A549 (cell line): ENCODE results near the gene GRIK4.

ENCODE experiments used
- CEBPB ChIP-seq, 2 experiments: fragments of >200 bp in 1 of 2; sonication (Bioruptor Twin) in 1 of 2; formaldehyde crosslinking in 1 of 2; IDR thresholded peaks; 2 replicates each; pipeline ENCODE4 v1.6.1; 2012 to 2016
- EP300 ChIP-seq, 2 experiments: fragments of >200 bp; sonication (Bioruptor Twin); formaldehyde crosslinking; IDR thresholded peaks; 2 replicates in 1 of 2; 3 replicates in 1 of 2; pipeline ENCODE4 v1.6.1; 2016 to 2017
- KDM5A ChIP-seq: fragments of 200-600 bp; sonication (generic); IDR thresholded peaks from 2 replicates; pipeline ENCODE4 v1.6.1; 2016; ENCODE audit warnings: antibody characterized with exemption, mild to moderate bottlenecking
- MAZ ChIP-seq: fragments of 150-350 bp; IDR thresholded peaks from 2 replicates; pipeline ENCODE4 v1.6.1; 2014; ENCODE audit warnings: antibody characterized with exemption, low read depth, low read length, borderline replicate concordance
- RAD21 ChIP-seq, 2 experiments: fragments of >200 bp in 1 of 2; sonication (Bioruptor Twin) in 1 of 2; formaldehyde crosslinking in 1 of 2; IDR thresholded peaks in 1 of 2; conservative IDR thresholded peaks in 1 of 2; 2 replicates in 1 of 2; 3 replicates in 1 of 2; pipeline ENCODE4 v1.6.1; 2012 to 2018; ENCODE audit warnings: inconsistent platforms in 1 of 2
- RNF2 ChIP-seq: fragments of 200-600 bp; sonication (generic); IDR thresholded peaks from 2 replicates; pipeline ENCODE4 v1.6.1; 2016; ENCODE audit warnings: low read depth, mild to moderate bottlenecking, antibody characterized with exemption, moderate library complexity, borderline replicate concordance
- SMC3 ChIP-seq: fragments of >200 bp; sonication (Bioruptor Twin); formaldehyde crosslinking; IDR thresholded peaks from 3 replicates; pipeline ENCODE4 v1.6.1; 2018; ENCODE audit warnings: inconsistent platforms
- TF ChIP-seq, protein P1 (sequence below): fragments of >200 bp; sonication (Bioruptor Twin); formaldehyde crosslinking; IDR thresholded peaks from 3 replicates; pipeline ENCODE4 v1.5.1; 2016
- TF ChIP-seq, protein P2 (sequence below): fragments of 250-450 bp; sonication (Bioruptor Pico); IDR thresholded peaks from 2 replicates; pipeline ENCODE4 v1.5.0; 2021; ENCODE audit warnings: mild to moderate bottlenecking, moderate library complexity, borderline replicate concordance
- TF ChIP-seq, protein P3 (sequence below): fragments of >200 bp; sonication (Bioruptor Twin); formaldehyde crosslinking; IDR thresholded peaks from 3 replicates; pipeline ENCODE4 v1.6.1; 2016
- TF ChIP-seq, protein P4 (sequence below): IDR thresholded peaks from 2 replicates; pipeline ENCODE4 v1.6.1; 2012; ENCODE audit warnings: low read depth, borderline replicate concordance

DNA sequence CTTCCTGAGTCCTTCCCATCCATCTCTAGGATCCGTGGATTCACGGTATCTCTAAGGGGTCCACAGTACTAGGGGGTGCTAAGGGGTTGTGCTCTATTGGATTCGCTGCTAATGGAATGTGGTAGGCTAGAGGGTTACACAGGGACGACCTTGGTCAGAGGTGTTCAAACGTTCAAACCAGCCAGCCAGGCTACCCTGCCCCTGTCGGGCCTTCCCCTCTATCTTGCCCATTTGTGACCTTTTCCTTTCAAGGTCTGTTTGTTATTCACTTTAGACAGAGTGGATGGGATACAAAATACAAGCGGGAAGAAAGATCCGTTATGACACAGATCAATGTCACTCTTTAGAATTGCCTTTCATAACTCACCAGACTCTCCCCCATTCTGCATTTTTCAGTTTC, 306.5 kb downstream of the GRIK4 start:
- TF ChIP-seq, protein P1, sequence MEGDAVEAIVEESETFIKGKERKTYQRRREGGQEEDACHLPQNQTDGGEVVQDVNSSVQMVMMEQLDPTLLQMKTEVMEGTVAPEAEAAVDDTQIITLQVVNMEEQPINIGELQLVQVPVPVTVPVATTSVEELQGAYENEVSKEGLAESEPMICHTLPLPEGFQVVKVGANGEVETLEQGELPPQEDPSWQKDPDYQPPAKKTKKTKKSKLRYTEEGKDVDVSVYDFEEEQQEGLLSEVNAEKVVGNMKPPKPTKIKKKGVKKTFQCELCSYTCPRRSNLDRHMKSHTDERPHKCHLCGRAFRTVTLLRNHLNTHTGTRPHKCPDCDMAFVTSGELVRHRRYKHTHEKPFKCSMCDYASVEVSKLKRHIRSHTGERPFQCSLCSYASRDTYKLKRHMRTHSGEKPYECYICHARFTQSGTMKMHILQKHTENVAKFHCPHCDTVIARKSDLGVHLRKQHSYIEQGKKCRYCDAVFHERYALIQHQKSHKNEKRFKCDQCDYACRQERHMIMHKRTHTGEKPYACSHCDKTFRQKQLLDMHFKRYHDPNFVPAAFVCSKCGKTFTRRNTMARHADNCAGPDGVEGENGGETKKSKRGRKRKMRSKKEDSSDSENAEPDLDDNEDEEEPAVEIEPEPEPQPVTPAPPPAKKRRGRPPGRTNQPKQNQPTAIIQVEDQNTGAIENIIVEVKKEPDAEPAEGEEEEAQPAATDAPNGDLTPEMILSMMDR, result no peak
- TF ChIP-seq SMC3 (no peak), KDM5A (no peak), RAD21 (conservative IDR thresholded peaks at IDR 0.05 in 1 of 2, IDR thresholded peaks at IDR 0.05 in 1 of 2) (no peak), EP300 (IDR thresholded peaks at IDR 0.05) (no peak), CEBPB (IDR thresholded peaks at IDR 0.05) (no peak), RNF2 (no peak), MAZ (no peak)
- TF ChIP-seq, protein P2, sequence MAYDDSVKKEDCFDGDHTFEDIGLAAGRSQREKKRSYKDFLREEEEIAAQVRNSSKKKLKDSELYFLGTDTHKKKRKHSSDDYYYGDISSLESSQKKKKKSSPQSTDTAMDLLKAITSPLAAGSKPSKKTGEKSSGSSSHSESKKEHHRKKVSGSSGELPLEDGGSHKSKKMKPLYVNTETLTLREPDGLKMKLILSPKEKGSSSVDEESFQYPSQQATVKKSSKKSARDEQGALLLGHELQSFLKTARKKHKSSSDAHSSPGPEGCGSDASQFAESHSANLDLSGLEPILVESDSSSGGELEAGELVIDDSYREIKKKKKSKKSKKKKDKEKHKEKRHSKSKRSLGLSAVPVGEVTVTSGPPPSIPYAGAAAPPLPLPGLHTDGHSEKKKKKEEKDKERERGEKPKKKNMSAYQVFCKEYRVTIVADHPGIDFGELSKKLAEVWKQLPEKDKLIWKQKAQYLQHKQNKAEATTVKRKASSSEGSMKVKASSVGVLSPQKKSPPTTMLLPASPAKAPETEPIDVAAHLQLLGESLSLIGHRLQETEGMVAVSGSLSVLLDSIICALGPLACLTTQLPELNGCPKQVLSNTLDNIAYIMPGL, result no peak
- TF ChIP-seq, protein P3, sequence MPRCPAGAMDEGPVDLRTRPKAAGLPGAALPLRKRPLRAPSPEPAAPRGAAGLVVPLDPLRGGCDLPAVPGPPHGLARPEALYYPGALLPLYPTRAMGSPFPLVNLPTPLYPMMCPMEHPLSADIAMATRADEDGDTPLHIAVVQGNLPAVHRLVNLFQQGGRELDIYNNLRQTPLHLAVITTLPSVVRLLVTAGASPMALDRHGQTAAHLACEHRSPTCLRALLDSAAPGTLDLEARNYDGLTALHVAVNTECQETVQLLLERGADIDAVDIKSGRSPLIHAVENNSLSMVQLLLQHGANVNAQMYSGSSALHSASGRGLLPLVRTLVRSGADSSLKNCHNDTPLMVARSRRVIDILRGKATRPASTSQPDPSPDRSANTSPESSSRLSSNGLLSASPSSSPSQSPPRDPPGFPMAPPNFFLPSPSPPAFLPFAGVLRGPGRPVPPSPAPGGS, result no peak
- TF ChIP-seq, protein P4, sequence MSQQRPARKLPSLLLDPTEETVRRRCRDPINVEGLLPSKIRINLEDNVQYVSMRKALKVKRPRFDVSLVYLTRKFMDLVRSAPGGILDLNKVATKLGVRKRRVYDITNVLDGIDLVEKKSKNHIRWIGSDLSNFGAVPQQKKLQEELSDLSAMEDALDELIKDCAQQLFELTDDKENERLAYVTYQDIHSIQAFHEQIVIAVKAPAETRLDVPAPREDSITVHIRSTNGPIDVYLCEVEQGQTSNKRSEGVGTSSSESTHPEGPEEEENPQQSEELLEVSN, result no peak
